Measurements from ENCODE around the gene ZXDC. TPM values are rescaled to one million over a fixed set of nuclear protein-coding genes. Genes with fewer than 3 reads are reported as not detected.

ZXDC gene
- total and polyA plus RNA-seq, 2 experiments from 2014 or later, result 6.1 to 19.2 TPM

DNA sequence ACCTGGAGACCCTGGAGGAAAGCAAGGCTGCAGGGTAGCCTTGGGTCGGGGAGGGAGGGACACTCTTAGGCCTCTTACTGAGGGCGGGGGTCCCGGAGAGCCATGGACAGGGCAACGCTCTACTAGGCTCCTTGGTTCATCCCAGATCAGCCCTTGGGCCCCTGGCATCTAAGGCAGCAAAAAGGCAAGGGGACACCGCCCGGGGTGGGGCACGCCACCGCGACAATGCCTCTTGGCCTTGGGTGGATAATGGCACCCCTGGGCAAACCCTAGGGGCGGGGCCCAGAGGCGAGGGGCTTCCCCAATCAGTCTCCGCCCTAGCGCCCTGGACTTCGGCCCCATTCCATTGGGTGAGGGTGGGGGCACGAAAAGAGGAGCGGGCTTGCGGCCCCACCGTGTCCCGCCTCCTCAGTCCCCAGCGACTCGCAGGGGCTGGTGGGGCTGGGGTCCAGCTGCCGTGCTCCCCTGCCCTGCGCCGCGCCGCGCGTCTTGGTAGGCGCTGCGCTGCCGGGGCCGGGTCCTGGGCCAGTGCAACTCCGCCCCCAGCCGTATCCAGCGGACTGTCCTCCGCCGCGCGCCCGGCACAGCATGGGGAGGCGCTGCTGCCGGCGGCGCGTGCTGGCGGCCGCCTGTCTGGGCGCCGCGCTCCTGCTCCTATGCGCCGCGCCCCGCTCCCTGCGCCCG, 48.2 kb upstream of the ZXDC start, which contains the start of gene CHST13:
Gene CHST13 (plus strand): TSS at position 411 of the 684 bp plus-strand sequence. CDS start 178 bp downstream, at position 589.
- no peaks in the 10 kb centered on the region for H3K9me2 ChIP-seq (ENCODE audit: insufficient read depth)
- H3K9me3 ChIP-seq (ENCODE audit: low read depth), result no peaks in the 10 kb centered on the region
- no peaks in the 10 kb centered on the region for H3K4me1 ChIP-seq (ENCODE audit: insufficient read depth)
- peak within 1 kb of the TSS; percentile 40 for H2AFZ ChIP-seq
- no peaks in the 10 kb centered on the region for H3F3A ChIP-seq (ENCODE audit: insufficient read depth)
- H3K4me2 ChIP-seq (ENCODE audit: unreplicated experiment), result peak within 1 kb of the TSS; percentile 60
- WGBS, 2 experiments (ENCODE audit: low coverage in 1 of 2, low lambda C conversion rate in 2 of 2, missing lambda C conversion rate in 2 of 2), result 2 to 5% methylated on average over 31 to 55 of the region's 56 CpGs
- H3K79me2 ChIP-seq (ENCODE audit: insufficient read depth), result no peaks in the 10 kb centered on the region
- in situ Hi-C loops (cut with MboI), result no loop called here
- no peak within 1 kb of the TSS for H3K9ac ChIP-seq
- H4K20me1 ChIP-seq (ENCODE audit: insufficient read depth), result no peaks in the 10 kb centered on the region
- H3K36me3 ChIP-seq (ENCODE audit: low read depth), result no peaks in the 10 kb centered on the region
- H3K27me3 ChIP-seq (replicated peaks; ENCODE audit: insufficient read depth), result 0 out of 2 replicates have a peak, but pooled peaks cover 14% of the 10 kb centered on the region
- TF ChIP-seq EZH2phosphoT487 (IDR thresholded peaks at IDR 0.05; ENCODE audit: insufficient read depth, low read depth), result no peak
- TF ChIP-seq EZH2 (IDR thresholded peaks at IDR 0.05; ENCODE audit: insufficient read depth, poor library complexity, severe bottlenecking), result no peak
- H3K4me3 ChIP-seq, result peak within 1 kb of the TSS; percentile 60
- peak; percentile 79 for DNase-seq
- H3K27ac ChIP-seq, result no peak within 1 kb of the TSS

- H3K9me3 ChIP-seq (ENCODE audit: low read depth), result no peaks in the 10 kb centered on the region
- no peak overlapping the region for H3K4me2 ChIP-seq (ENCODE audit: unreplicated experiment)
- H3K9me2 ChIP-seq (ENCODE audit: insufficient read depth), result no peaks in the 10 kb centered on the region
- H3F3A ChIP-seq (ENCODE audit: insufficient read depth), result no peaks in the 10 kb centered on the region
- H3K9ac ChIP-seq, result no peak overlapping the region
- H3K4me1 ChIP-seq (ENCODE audit: insufficient read depth), result no peaks in the 10 kb centered on the region
- no peaks in the 10 kb centered on the region for H3K79me2 ChIP-seq (ENCODE audit: insufficient read depth)
- H2AFZ ChIP-seq, result no peak overlapping the region
- no peak for TF ChIP-seq EZH2 (IDR thresholded peaks at IDR 0.05; ENCODE audit: insufficient read depth, poor library complexity, severe bottlenecking)
- no peak for TF ChIP-seq EZH2phosphoT487 (IDR thresholded peaks at IDR 0.05; ENCODE audit: insufficient read depth, low read depth)
- H3K4me3 ChIP-seq, result no peak overlapping the region
- in situ Hi-C loops (cut with MboI), result no loop called here
- H3K36me3 ChIP-seq (ENCODE audit: low read depth), result no peaks in the 10 kb centered on the region
- DNase-seq, result peak; percentile 68
- H3K27ac ChIP-seq, result no peak overlapping the region
- no peaks in the 10 kb centered on the region for H4K20me1 ChIP-seq (ENCODE audit: insufficient read depth)
- 0 out of 2 replicates have a peak, but pooled peaks cover 20% of the 10 kb centered on the region for H3K27me3 ChIP-seq (replicated peaks; ENCODE audit: insufficient read depth)
- 0 to 2% methylated on average over 6 of the region's 6 CpGs for WGBS, 2 experiments (ENCODE audit: low coverage in 1 of 2, low lambda C conversion rate in 2 of 2, missing lambda C conversion rate in 2 of 2)
Observed at GRCh38 chr3:126522363-126522788, 46.7 kb upstream of the ZXDC start.

GRCh38 chr3:126521122-126521891, 45.6 kb upstream of the ZXDC start:
- WGBS, 2 experiments (ENCODE audit: low coverage in 1 of 2, low lambda C conversion rate in 2 of 2, missing lambda C conversion rate in 2 of 2), result 45 to 54% methylated on average over 10 to 11 of the region's 11 CpGs
- Histone ChIP-seq H3K4me2 (ENCODE audit: unreplicated experiment) (no peak overlapping the region), H3K27ac (no peak overlapping the region), H3K36me3 (ENCODE audit: low read depth) (no peaks in the 10 kb centered on the region), H3K79me2 (ENCODE audit: insufficient read depth) (no peaks in the 10 kb centered on the region), H3K9me2 (ENCODE audit: insufficient read depth) (no peaks in the 10 kb centered on the region), H3K4me1 (ENCODE audit: insufficient read depth) (no peaks in the 10 kb centered on the region), H3F3A (ENCODE audit: insufficient read depth) (no peaks in the 10 kb centered on the region), H2AFZ (no peak overlapping the region), H3K4me3 (no peak overlapping the region), H3K9ac (no peak overlapping the region), H4K20me1 (ENCODE audit: insufficient read depth) (no peaks in the 10 kb centered on the region), H3K27me3 (replicated peaks; ENCODE audit: insufficient read depth) (0 out of 2 replicates have a peak, but pooled peaks cover 20% of the 10 kb centered on the region), H3K9me3 (ENCODE audit: low read depth) (no peaks in the 10 kb centered on the region)
- peak; percentile 30 for DNase-seq
- no peak for TF ChIP-seq EZH2 (IDR thresholded peaks at IDR 0.05; ENCODE audit: insufficient read depth, poor library complexity, severe bottlenecking)
- TF ChIP-seq EZH2phosphoT487 (IDR thresholded peaks at IDR 0.05; ENCODE audit: insufficient read depth, low read depth), result no peak
- in situ Hi-C loops (cut with MboI), result no loop called here

DNA sequence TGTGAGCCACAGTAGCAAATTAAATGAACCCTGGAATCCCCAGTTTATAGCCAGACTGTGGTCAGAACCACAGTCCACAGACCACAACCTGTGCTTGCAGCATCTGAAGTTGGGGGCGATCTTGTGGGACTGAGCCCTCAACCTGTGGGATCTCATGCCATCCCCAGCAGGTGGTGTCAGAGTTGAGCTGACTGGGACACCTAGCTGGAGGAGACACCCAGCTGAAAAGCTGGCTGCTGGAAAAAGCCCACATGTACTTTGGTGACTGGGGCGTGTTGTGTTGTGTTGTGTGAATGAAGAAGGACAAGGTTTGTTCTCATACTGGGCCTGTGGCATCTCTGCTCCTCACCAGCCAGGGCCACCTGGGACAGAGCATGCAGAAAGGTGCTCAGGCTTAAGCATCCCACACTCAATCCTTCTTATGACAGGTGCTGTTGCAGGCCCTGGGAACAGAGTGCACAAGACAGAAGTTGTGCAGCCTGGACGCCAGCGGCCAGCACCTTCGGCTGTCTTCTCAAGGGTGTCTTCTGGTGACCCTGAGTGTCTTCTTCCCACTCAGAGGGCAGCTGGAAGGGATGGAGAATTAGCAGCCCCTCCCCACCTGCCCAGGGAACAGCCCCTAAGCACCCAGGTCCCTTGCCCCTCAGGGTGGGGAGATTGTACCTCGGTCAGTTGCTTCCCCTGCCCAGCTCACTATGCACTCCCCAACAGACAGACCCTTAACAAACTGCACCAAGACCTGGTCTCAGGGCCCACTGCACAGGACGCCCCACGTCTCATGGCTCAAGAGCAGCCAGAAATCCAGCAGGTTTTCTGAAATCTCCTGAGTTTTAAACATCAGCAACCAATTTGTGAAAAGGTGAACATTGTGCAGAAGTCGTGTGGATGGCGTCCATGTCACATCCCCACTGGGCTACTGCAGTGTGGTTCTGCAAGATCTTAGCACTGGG, 44.1 kb upstream of the ZXDC start:
- no peak overlapping the region for H3K4me3 ChIP-seq
- no peak overlapping the region for H3K9ac ChIP-seq
- no peaks in the 10 kb centered on the region for H3K9me3 ChIP-seq (ENCODE audit: low read depth)
- no peak overlapping the region for H2AFZ ChIP-seq
- in situ Hi-C loops (cut with MboI), result no loop called here
- WGBS, 2 experiments (ENCODE audit: low coverage in 1 of 2, low lambda C conversion rate in 2 of 2, missing lambda C conversion rate in 2 of 2), result 69 to 73% methylated on average over 10 of the region's 10 CpGs
- no peak overlapping the region for H3K4me2 ChIP-seq (ENCODE audit: unreplicated experiment)
- no peaks in the 10 kb centered on the region for H3K36me3 ChIP-seq (ENCODE audit: low read depth)
- no peaks in the 10 kb centered on the region for H3F3A ChIP-seq (ENCODE audit: insufficient read depth)
- TF ChIP-seq EZH2 (IDR thresholded peaks at IDR 0.05; ENCODE audit: insufficient read depth, poor library complexity, severe bottlenecking) (no peak), EZH2phosphoT487 (IDR thresholded peaks at IDR 0.05; ENCODE audit: insufficient read depth, low read depth) (no peak)
- H3K27ac ChIP-seq, result no peak overlapping the region
- no peaks in the 10 kb centered on the region for H3K9me2 ChIP-seq (ENCODE audit: insufficient read depth)
- 0 out of 2 replicates have a peak, but pooled peaks cover 20% of the 10 kb centered on the region for H3K27me3 ChIP-seq (replicated peaks; ENCODE audit: insufficient read depth)
- H3K79me2 ChIP-seq (ENCODE audit: insufficient read depth), result no peaks in the 10 kb centered on the region
- H4K20me1 ChIP-seq (ENCODE audit: insufficient read depth), result no peaks in the 10 kb centered on the region
- DNase-seq, result no peak
- H3K4me1 ChIP-seq (ENCODE audit: insufficient read depth), result no peaks in the 10 kb centered on the region
